Measurements from ENCODE around the gene B4GALT3. TPM values are rescaled to one million over a fixed set of nuclear protein-coding genes. Genes with fewer than 3 reads are reported as not detected.

B4GALT3 gene
- total and polyA plus RNA-seq, 9 of the 15 experiments (the other 6 are each of a cell fraction or from before 2014, with no cell fraction given), result 31.2 to 103 (median 46.1) TPM

DNA sequence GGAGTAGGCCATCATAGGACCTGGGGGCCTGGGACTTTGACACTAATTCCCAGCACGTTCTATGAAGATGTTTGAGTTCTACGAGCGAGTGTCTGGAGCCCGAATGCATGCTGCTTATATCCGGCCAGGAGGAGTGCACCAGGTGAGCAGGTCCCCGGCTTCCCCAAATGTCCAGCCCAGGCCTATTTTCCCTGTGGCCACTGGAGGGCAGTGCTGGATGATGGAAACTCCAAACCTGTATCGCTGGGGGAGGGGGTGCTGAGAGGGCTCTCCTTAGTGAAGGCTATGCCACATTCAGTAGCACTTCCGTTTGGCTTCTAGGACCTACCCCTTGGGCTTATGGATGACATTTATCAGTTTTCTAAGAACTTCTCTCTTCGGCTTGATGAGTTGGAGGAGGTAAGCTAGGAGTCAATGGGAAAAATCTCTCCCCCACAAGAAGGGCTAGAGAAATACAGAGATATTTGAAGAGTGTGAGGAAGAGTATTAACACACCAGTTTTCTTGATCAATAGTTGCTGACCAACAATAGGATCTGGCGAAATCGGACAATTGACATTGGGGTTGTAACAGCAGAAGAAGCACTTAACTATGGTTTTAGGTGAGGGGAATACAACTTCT lies 32.6 kb upstream of the B4GALT3 start (continued):
- TF ChIP-seq, protein P1, sequence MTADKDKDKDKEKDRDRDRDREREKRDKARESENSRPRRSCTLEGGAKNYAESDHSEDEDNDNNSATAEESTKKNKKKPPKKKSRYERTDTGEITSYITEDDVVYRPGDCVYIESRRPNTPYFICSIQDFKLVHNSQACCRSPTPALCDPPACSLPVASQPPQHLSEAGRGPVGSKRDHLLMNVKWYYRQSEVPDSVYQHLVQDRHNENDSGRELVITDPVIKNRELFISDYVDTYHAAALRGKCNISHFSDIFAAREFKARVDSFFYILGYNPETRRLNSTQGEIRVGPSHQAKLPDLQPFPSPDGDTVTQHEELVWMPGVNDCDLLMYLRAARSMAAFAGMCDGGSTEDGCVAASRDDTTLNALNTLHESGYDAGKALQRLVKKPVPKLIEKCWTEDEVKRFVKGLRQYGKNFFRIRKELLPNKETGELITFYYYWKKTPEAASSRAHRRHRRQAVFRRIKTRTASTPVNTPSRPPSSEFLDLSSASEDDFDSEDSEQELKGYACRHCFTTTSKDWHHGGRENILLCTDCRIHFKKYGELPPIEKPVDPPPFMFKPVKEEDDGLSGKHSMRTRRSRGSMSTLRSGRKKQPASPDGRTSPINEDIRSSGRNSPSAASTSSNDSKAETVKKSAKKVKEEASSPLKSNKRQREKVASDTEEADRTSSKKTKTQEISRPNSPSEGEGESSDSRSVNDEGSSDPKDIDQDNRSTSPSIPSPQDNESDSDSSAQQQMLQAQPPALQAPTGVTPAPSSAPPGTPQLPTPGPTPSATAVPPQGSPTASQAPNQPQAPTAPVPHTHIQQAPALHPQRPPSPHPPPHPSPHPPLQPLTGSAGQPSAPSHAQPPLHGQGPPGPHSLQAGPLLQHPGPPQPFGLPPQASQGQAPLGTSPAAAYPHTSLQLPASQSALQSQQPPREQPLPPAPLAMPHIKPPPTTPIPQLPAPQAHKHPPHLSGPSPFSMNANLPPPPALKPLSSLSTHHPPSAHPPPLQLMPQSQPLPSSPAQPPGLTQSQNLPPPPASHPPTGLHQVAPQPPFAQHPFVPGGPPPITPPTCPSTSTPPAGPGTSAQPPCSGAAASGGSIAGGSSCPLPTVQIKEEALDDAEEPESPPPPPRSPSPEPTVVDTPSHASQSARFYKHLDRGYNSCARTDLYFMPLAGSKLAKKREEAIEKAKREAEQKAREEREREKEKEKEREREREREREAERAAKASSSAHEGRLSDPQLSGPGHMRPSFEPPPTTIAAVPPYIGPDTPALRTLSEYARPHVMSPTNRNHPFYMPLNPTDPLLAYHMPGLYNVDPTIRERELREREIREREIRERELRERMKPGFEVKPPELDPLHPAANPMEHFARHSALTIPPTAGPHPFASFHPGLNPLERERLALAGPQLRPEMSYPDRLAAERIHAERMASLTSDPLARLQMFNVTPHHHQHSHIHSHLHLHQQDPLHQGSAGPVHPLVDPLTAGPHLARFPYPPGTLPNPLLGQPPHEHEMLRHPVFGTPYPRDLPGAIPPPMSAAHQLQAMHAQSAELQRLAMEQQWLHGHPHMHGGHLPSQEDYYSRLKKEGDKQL (CRISPR knock-in tag; IDR thresholded peaks at IDR 0.05; ENCODE audit: borderline replicate concordance), result no peak
- TF ChIP-seq POLR2B (IDR thresholded peaks at IDR 0.05; ENCODE audit: low read depth, partially characterized antibody) (no peak), NFXL1 (CRISPR knock-in tag; IDR thresholded peaks at IDR 0.05) (no peak), GABPA (tag; conservative IDR thresholded peaks at IDR 0.05; ENCODE audit: low read depth) (0 out of 2 replicates have a peak, but pooled peaks have one; percentile 41), ELF1 (tag; IDR thresholded peaks at IDR 0.05) (peak; percentile 34; the same call in 1 of the 2 replicates), CC2D1A (IDR thresholded peaks at IDR 0.05) (0 out of 2 replicates have a peak, but pooled peaks have one; percentile 13), CBFA2T2 (conservative IDR thresholded peaks at IDR 0.05) (no peak), RUNX1 (IDR thresholded peaks at IDR 0.05; ENCODE audit: low read depth) (no peak), MAFF (IDR thresholded peaks at IDR 0.05; ENCODE audit: low read length) (no peak), ZNF384 (IDR thresholded peaks at IDR 0.05; ENCODE audit: low read depth, low read length) (0 out of 2 replicates have a peak, but pooled peaks have one; percentile 23)
- TF ChIP-seq, protein P2, sequence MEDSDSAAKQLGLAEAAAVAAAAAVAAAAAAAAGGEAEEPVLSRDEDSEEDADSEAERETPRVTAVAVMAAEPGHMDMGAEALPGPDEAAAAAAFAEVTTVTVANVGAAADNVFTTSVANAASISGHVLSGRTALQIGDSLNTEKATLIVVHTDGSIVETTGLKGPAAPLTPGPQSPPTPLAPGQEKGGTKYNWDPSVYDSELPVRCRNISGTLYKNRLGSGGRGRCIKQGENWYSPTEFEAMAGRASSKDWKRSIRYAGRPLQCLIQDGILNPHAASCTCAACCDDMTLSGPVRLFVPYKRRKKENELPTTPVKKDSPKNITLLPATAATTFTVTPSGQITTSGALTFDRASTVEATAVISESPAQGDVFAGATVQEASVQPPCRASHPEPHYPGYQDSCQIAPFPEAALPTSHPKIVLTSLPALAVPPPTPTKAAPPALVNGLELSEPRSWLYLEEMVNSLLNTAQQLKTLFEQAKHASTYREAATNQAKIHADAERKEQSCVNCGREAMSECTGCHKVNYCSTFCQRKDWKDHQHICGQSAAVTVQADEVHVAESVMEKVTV (CRISPR knock-in tag; IDR thresholded peaks at IDR 0.05), result peak; percentile 85
- TF ChIP-seq, protein P3, sequence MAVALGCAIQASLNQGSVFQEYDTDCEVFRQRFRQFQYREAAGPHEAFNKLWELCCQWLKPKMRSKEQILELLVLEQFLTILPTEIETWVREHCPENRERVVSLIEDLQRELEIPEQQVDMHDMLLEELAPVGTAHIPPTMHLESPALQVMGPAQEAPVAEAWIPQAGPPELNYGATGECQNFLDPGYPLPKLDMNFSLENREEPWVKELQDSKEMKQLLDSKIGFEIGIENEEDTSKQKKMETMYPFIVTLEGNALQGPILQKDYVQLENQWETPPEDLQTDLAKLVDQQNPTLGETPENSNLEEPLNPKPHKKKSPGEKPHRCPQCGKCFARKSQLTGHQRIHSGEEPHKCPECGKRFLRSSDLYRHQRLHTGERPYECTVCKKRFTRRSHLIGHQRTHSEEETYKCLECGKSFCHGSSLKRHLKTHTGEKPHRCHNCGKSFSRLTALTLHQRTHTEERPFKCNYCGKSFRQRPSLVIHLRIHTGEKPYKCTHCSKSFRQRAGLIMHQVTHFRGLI (CRISPR knock-in tag; IDR thresholded peaks at IDR 0.05), result no peak
- TF ChIP-seq, protein P4, sequence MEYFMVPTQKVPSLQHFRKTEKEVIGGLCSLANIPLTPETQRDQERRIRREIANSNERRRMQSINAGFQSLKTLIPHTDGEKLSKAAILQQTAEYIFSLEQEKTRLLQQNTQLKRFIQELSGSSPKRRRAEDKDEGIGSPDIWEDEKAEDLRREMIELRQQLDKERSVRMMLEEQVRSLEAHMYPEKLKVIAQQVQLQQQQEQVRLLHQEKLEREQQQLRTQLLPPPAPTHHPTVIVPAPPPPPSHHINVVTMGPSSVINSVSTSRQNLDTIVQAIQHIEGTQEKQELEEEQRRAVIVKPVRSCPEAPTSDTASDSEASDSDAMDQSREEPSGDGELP (CRISPR knock-in tag; IDR thresholded peaks at IDR 0.05; ENCODE audit: borderline replicate concordance), result peak; percentile 60; the same call in 1 of the 2 replicates

Measured in K562 (cell line).